HG02870 (cell line): Measurements from ENCODE around the gene CCDC137.
A peak's percentile ranks its signal among the peaks of the same experiment; 100 is the strongest.
"Not testable (repeated sequence)": the region's sequence is repeated elsewhere in the genome, so short reads cannot be mapped to it uniquely, and the experiment has no call there.

Source experiments
- ATAC-seq: cut with Tn5 transposase; IDR thresholded peaks from one replicate; pipeline ENCODE4 v1.9.1; 2021; ENCODE audit warnings: mild to moderate bottlenecking, moderate library complexity; ENCODE audit not compliant: unreplicated experiment

The CCDC137 gene

GRCh38 chr17:81666342-81667191, at the start of gene CCDC137, which contains the start of gene OXLD1:
CCDC137 (plus strand) TSS chr17:81666737; CDS start chr17:81666767, 30 bp downstream.
OXLD1 (minus strand) TSS chr17:81666605; CDS start chr17:81666577, 28 bp downstream.
- ATAC-seq, result peak; percentile 85

GRCh38 chr17:81616877-81617276, 49.7 kb upstream of the CCDC137 start:
- no peak for ATAC-seq

GRCh38 chr17:81618307-81618706, 48.2 kb upstream of the CCDC137 start:
- not testable (repeated sequence) for ATAC-seq

- ATAC-seq, result no peak
These were observed 44.9 kb upstream of the CCDC137 start for GRCh38 chr17:81621494-81622130.

- no peak for ATAC-seq
These were observed 36.3 kb upstream of the CCDC137 start for GRCh38 chr17:81630274-81630673.

GRCh38 chr17:81631482-81631881, 35.1 kb upstream of the CCDC137 start:
- no peak for ATAC-seq

GRCh38 chr17:81635431-81635830, 31.1 kb upstream of the CCDC137 start:
- no peak for ATAC-seq

GRCh38 chr17:81635973-81636504, 30.5 kb upstream of the CCDC137 start:
- ATAC-seq, result no peak

GRCh38 chr17:81636505-81637288, 29.8 kb upstream of the CCDC137 start, which contains the start of the genes NPLOC4 and TSPAN10:
NPLOC4 (minus strand) TSS chr17:81637112; CDS start chr17:81636930, 182 bp downstream.
TSPAN10 (plus strand) TSS chr17:81637196; CDS start chr17:81642413, 5,217 bp downstream.
- peak; percentile 69 for ATAC-seq

- no peak for ATAC-seq
These were observed 27.9 kb upstream of the CCDC137 start for GRCh38 chr17:81638683-81639082.

- ATAC-seq, result no peak
These were observed 26.5 kb upstream of the CCDC137 start for GRCh38 chr17:81640011-81640410.

GRCh38 chr17:81641825-81642489, 24.6 kb upstream of the CCDC137 start:
- ATAC-seq, result no peak

GRCh38 chr17:81644496-81644895, 22.0 kb upstream of the CCDC137 start:
- ATAC-seq, result no peak

GRCh38 chr17:81644976-81645952, 21.3 kb upstream of the CCDC137 start:
- ATAC-seq, result no peak

GRCh38 chr17:81646869-81647600, 19.5 kb upstream of the CCDC137 start:
- ATAC-seq, result no peak

- ATAC-seq, result no peak
These were observed 18.9 kb upstream of the CCDC137 start for GRCh38 chr17:81647640-81648012.

- no peak for ATAC-seq
These were observed 18.4 kb upstream of the CCDC137 start for GRCh38 chr17:81648013-81648706.

- ATAC-seq, result no peak
These were observed 17.8 kb upstream of the CCDC137 start for GRCh38 chr17:81648707-81649085.
